ENCODE data around the gene MPPED2. TPM values are rescaled to one million over a fixed set of nuclear protein-coding genes. Genes with fewer than 3 reads are reported as not detected.
A peak's percentile ranks its signal among the peaks of the same experiment; 100 is the strongest.

MPPED2 gene
- total RNA-seq, 4 donors from 2014 or later: 1.4 to 17.9 (median 5.3) TPM

DNA sequence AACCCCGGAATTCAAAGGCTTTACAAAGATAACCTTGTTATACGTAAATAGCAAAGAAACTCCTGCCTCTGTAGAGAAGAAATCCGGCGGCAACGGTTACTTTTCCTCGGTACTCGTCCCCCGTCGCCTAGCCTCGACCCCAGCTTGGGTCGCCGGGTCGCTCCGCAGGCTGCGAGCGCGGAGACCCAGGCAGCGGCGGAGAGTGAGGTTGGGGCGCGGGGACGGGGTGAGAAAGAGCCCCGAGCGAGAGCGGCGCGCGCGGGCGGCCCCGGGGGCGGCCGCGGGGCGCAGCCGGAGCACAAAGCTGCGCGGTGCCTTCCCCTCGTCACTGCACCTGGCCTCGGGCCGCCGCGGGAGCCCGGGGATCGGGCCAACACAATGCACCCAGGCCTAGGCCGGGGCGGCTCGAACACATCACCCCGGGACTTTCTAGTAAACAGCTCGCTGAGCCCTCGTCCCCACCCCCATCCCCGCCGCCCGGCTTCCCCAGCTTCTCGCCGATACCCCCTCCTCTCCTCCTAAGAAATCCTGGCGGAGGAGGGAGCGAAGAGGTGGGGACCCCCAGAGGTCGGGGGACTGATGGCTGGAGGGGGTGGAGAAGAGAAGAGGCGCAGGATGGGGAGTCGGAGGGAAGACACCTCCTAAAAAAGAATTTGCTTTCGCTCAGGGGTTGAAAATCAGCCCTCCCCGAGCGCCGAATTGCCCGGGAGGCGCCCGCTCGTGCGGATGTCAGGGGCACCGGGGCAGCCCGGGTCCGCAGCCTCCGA, 845 bp downstream of the MPPED2 start:
- TF ChIP-seq, protein P1, sequence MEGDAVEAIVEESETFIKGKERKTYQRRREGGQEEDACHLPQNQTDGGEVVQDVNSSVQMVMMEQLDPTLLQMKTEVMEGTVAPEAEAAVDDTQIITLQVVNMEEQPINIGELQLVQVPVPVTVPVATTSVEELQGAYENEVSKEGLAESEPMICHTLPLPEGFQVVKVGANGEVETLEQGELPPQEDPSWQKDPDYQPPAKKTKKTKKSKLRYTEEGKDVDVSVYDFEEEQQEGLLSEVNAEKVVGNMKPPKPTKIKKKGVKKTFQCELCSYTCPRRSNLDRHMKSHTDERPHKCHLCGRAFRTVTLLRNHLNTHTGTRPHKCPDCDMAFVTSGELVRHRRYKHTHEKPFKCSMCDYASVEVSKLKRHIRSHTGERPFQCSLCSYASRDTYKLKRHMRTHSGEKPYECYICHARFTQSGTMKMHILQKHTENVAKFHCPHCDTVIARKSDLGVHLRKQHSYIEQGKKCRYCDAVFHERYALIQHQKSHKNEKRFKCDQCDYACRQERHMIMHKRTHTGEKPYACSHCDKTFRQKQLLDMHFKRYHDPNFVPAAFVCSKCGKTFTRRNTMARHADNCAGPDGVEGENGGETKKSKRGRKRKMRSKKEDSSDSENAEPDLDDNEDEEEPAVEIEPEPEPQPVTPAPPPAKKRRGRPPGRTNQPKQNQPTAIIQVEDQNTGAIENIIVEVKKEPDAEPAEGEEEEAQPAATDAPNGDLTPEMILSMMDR (IDR thresholded peaks at IDR 0.05): no peak
- no peak for TF ChIP-seq POLR2AphosphoS5 (IDR thresholded peaks at IDR 0.05)
- no peak for TF ChIP-seq POLR2A (IDR thresholded peaks at IDR 0.05)
- no peak for TF ChIP-seq EP300 (IDR thresholded peaks at IDR 0.05)
- H3K36me3 ChIP-seq: no peaks in the 10 kb centered on the region
- ATAC-seq: peak; percentile 40
- WGBS, 2 donors (ENCODE audit: low coverage in 1 of 2): 0% methylated on average over 9 to 13 of the region's 74 CpGs
- H3K27me3 ChIP-seq: peaks cover 10% of the 10 kb centered on the region
- H3K9me3 ChIP-seq: no peaks in the 10 kb centered on the region
- peak overlapping the region; percentile 49 to 81 for H3K4me3 ChIP-seq
- peaks cover 0 to 41% (median 0%) of the 10 kb centered on the region in 3 donors for H3K4me1 ChIP-seq
- H3K27ac ChIP-seq: peak overlapping the region; percentile 11 to 88 (median 87)

DNA sequence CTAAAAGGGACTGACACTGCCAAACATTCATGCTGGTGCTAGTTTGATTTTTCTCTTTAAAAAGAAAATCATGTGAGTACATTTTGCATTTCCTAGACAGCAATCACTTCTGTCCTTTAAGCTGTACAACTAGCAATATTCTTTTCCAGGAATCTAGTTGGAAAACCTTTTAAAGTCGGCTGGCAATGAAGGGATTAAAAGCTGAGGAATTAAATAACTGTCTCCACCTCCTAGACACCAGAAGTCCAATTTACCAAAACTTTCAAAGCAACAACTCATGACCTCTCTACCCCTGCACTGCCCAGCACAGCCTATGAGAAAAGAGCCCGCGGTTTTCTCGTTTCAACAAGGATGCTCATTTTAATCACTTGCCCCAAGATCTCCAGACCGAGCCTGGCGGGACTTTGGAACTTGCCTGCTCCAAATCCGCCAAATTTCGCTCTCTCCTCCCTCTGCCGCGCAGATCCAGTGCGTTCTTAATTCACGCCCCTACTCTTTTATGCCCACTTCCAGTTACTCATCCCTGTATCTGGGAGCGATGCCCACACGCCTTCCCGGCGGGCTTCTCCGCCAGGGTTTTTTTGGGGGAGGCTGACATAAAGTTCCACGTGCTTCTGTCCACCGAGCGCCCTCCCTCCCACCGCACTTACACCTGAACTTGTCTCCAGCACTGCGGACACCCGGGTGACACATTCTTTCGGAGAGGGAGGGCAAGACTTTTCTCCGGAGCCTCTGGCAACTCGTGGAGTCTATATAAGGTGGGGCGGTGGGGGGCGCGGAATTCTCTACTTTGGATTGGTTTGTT, 2.5 kb downstream of the MPPED2 start:
- peak; percentile 18 for TF ChIP-seq POLR2AphosphoS5 (IDR thresholded peaks at IDR 0.05)
- TF ChIP-seq POLR2A (IDR thresholded peaks at IDR 0.05): no peak
- no peak for TF ChIP-seq EP300 (IDR thresholded peaks at IDR 0.05)
- TF ChIP-seq, protein P1 (IDR thresholded peaks at IDR 0.05): no peak
- peaks cover 10% of the 10 kb centered on the region for H3K27me3 ChIP-seq
- no peaks in the 10 kb centered on the region for H3K9me3 ChIP-seq
- ATAC-seq: no peak
- WGBS, 2 donors (ENCODE audit: low coverage in 1 of 2): 20 to 25% methylated on average over 7 to 12 of the region's 29 CpGs
- H3K4me3 ChIP-seq: peak overlapping the region; percentile 49 to 81
- peaks cover 0 to 41% (median 0%) of the 10 kb centered on the region in 3 donors for H3K4me1 ChIP-seq
- peak overlapping the region in 3 of 4 donors; percentile 86 to 88 (median 88) for H3K27ac ChIP-seq
- no peaks in the 10 kb centered on the region for H3K36me3 ChIP-seq

DNA sequence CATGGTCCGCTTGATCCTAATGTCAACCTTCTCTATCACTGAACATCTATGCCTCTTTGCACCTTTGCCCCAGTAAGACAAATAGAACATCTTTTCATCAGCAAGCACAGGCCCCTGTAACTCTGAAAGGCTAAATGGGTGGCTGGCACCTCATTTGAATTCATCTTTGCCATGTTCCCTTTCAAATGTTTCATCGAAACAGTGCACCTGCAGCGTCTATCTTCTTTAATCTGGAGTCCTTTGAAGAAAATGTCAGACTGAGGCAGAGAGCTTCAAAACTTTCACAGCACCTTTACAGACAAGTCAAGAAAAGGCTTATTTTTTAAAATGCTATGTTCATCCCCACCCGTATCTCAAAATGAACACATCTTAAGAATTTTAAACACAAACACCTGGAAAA, 3.4 kb downstream of the MPPED2 start:
- 81 to 100% methylated on average over 3 to 4 of the region's 4 CpGs for WGBS, 2 donors (ENCODE audit: low coverage in 1 of 2)
- no peak overlapping the region for H3K27ac ChIP-seq
- peaks cover 10% of the 10 kb centered on the region for H3K27me3 ChIP-seq
- peaks cover 0 to 41% (median 0%) of the 10 kb centered on the region in 3 donors for H3K4me1 ChIP-seq
- no peaks in the 10 kb centered on the region for H3K36me3 ChIP-seq
- no peak overlapping the region for H3K4me3 ChIP-seq
- no peak for ATAC-seq
- H3K9me3 ChIP-seq: no peaks in the 10 kb centered on the region
- TF ChIP-seq EP300 (IDR thresholded peaks at IDR 0.05): no peak
- no peak for TF ChIP-seq POLR2AphosphoS5 (IDR thresholded peaks at IDR 0.05)
- TF ChIP-seq POLR2A (IDR thresholded peaks at IDR 0.05): no peak
- TF ChIP-seq, protein P1 (IDR thresholded peaks at IDR 0.05): no peak

DNA sequence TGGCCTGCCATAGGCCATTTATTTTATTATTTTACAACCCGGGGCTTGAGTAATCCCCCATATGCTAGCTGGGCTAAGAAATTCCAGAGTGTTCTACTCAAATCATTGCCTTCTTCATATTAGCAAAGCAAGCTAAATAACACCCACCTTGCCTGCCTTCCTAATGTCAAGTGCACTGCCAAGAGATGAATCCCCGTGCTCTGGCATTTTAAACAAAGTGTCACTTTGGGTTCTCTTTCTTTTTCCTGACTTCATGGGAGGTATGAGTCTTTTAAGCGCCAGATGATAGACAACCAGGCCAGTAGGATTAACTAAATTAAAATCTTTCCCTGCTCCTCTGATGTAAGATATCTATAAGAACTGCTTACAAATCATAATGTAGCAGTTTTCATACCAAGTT, 4.5 kb downstream of the MPPED2 start:
- WGBS, 2 donors (ENCODE audit: low coverage in 1 of 2): 40 to 56% methylated on average over 3 of the region's 3 CpGs
- TF ChIP-seq POLR2A (IDR thresholded peaks at IDR 0.05) (no peak), POLR2AphosphoS5 (IDR thresholded peaks at IDR 0.05) (no peak), EP300 (IDR thresholded peaks at IDR 0.05) (no peak)
- TF ChIP-seq, protein P1 (IDR thresholded peaks at IDR 0.05): no peak
- peaks cover 0 to 38% (median 0%) of the 10 kb centered on the region in 3 donors for H3K4me1 ChIP-seq
- no peak overlapping the region for H3K27ac ChIP-seq
- H3K4me3 ChIP-seq: no peak overlapping the region
- H3K27me3 ChIP-seq: peaks cover 10% of the 10 kb centered on the region
- H3K9me3 ChIP-seq: no peaks in the 10 kb centered on the region
- H3K36me3 ChIP-seq: no peaks in the 10 kb centered on the region
- no peak for ATAC-seq
